Neural progenitor cell (in vitro differentiated cells): ENCODE measurements around the gene TMCO2.

ENCODE experiments used
- EZH2 ChIP-seq: fragments of 200-600 bp; sonication (generic); IDR thresholded peaks from 2 replicates; pipeline ENCODE4 v1.6.1; 2017; ENCODE audit warnings: antibody characterized with exemption, mild to moderate bottlenecking, moderate library complexity
- EZH2phosphoT487 ChIP-seq: fragments of 200-600 bp; sonication (generic); IDR thresholded peaks from 2 replicates; pipeline ENCODE4 v1.6.1; 2017; ENCODE audit warnings: antibody characterized with exemption
- TF ChIP-seq, protein P1 (sequence below): fragments of 200-600 bp; sonication (generic); IDR thresholded peaks from 2 replicates; pipeline ENCODE4 v1.5.1; 2017; ENCODE audit warnings: antibody characterized with exemption, mild to moderate bottlenecking

DNA sequence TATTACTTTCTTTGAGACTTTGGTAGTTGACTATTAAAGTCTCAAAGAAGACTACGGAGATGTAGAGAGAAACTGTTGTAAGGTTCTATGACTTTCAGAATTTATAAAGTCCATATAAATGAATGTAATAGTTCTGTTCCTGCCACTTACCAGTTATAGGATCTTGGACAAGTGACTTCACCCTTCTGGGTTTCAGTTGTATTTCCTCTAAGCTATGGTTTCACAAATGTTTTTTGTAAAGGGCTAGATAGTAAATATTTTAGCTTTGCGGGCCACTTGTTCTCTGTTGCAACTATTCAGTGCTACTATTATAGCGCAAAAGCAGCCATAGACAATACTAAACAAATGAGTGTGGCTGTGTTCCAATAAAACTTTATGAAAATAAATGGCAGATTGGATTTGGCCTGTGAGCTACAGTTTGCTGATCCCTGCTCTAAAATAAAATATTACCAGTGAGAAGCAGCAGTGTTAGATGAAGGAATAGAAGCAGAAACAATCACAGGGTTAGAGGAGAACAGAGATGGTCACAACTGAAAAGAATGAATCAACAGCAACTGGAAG is 25.0 kb downstream of the TMCO2 start:
- TF ChIP-seq, protein P1, sequence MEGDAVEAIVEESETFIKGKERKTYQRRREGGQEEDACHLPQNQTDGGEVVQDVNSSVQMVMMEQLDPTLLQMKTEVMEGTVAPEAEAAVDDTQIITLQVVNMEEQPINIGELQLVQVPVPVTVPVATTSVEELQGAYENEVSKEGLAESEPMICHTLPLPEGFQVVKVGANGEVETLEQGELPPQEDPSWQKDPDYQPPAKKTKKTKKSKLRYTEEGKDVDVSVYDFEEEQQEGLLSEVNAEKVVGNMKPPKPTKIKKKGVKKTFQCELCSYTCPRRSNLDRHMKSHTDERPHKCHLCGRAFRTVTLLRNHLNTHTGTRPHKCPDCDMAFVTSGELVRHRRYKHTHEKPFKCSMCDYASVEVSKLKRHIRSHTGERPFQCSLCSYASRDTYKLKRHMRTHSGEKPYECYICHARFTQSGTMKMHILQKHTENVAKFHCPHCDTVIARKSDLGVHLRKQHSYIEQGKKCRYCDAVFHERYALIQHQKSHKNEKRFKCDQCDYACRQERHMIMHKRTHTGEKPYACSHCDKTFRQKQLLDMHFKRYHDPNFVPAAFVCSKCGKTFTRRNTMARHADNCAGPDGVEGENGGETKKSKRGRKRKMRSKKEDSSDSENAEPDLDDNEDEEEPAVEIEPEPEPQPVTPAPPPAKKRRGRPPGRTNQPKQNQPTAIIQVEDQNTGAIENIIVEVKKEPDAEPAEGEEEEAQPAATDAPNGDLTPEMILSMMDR: no peak
- TF ChIP-seq EZH2 (no peak), EZH2phosphoT487 (no peak)
